ENCODE measurements around the gene FBXO8. TPM values are rescaled to one million over a fixed set of nuclear protein-coding genes. Genes with fewer than 3 reads are reported as not detected.

Gene FBXO8
- total and polyA plus RNA-seq, 4 experiments from 2014 or later: 10.8 to 32.2 (median 26.6) TPM

DNA sequence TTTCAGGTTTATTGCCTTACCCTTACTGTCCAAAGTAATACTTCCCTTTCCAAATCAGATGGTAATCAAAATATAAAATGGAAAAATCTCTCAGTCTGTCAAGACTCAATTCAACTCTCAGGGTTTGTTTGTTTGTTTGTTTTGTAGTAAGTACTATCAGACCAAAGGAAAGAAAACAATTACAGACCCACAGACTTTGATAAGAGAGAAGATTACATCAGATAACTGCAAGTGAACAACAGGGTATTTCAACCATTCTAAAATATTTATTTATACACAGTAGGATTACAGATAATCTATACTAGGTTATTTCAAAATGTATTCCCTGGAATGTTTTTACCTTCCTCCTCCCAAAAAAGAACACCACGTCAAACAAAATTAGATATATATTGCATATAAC, 28.9 kb downstream of the FBXO8 start:
- Mint-ChIP-seq H3K9me3 (no peaks in the 10 kb centered on the region), H3K36me3 (peaks cover 34 to 35% of the 10 kb centered on the region in 2 donors), H3K4me3 (no peak overlapping the region), H3K27me3 (no peaks in the 10 kb centered on the region), H3K4me1 (peaks cover 8 to 18% (median 12%) of the 10 kb centered on the region in 4 donors), H3K27ac (no peak overlapping the region)
- DNase-seq: no peak
- H3K27ac ChIP-seq (ENCODE audit: low read depth, low read length): no peak overlapping the region
- H3K36me3 ChIP-seq (ENCODE audit: insufficient read depth, low read length): no peaks in the 10 kb centered on the region
- CTCF ChIA-PET (ENCODE audit: partially characterized antibody): no interaction called here
- no peak overlapping the region for H3K4me3 ChIP-seq (ENCODE audit: low read length in 2 of 2)
- H3K27me3 ChIP-seq (ENCODE audit: insufficient read depth, low read length): no peaks in the 10 kb centered on the region
- H3K9me3 ChIP-seq (ENCODE audit: control insufficient read depth in 1 of 2, low read length in 2 of 2): no peaks in the 10 kb centered on the region
- POLR2A ChIA-PET (ENCODE audit: partially characterized antibody): no interaction called here
- intact Hi-C loops (cut with micrococcal nuclease): no loop called here
- peaks cover 5% of the 10 kb centered on the region for H3K4me1 ChIP-seq (ENCODE audit: insufficient read depth, low read length)

DNA sequence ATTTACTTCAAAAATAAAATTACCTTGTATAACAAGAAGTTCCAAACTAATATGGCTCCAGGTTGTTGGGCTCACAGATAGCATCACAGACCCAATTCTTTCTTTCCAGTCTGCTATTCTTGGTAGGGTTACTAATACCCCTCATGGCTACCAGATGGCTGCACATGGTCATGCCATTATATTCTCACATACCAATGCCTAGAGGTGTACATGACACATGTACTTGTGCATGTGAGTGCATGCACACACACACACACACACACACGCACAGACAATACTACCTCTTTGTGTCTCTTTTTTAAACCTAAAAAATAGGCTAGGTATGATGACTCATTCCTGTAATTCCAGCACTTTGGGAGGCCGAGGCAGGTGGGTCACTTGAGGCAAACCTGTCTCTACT, 31.1 kb downstream of the FBXO8 start:
- Mint-ChIP-seq H3K4me1 (peaks cover 8 to 16% (median 12%) of the 10 kb centered on the region in 4 donors), H3K4me3 (no peak overlapping the region), H3K27ac (no peak overlapping the region), H3K27me3 (no peaks in the 10 kb centered on the region), H3K36me3 (peaks cover 26 to 27% of the 10 kb centered on the region in 2 donors), H3K9me3 (no peaks in the 10 kb centered on the region)
- no peaks in the 10 kb centered on the region for H3K36me3 ChIP-seq (ENCODE audit: insufficient read depth, low read length)
- H3K27ac ChIP-seq (ENCODE audit: low read depth, low read length): no peak overlapping the region
- no peaks in the 10 kb centered on the region for H3K27me3 ChIP-seq (ENCODE audit: insufficient read depth, low read length)
- H3K4me1 ChIP-seq (ENCODE audit: insufficient read depth, low read length): peaks cover 5% of the 10 kb centered on the region
- POLR2A ChIA-PET (ENCODE audit: partially characterized antibody): no interaction called here
- CTCF ChIA-PET (ENCODE audit: partially characterized antibody): no interaction called here
- no peak for DNase-seq
- H3K9me3 ChIP-seq (ENCODE audit: control insufficient read depth in 1 of 2, low read length in 2 of 2): no peaks in the 10 kb centered on the region
- H3K4me3 ChIP-seq (ENCODE audit: low read length in 2 of 2): no peak overlapping the region
- intact Hi-C loops (cut with micrococcal nuclease): no loop called here

DNA sequence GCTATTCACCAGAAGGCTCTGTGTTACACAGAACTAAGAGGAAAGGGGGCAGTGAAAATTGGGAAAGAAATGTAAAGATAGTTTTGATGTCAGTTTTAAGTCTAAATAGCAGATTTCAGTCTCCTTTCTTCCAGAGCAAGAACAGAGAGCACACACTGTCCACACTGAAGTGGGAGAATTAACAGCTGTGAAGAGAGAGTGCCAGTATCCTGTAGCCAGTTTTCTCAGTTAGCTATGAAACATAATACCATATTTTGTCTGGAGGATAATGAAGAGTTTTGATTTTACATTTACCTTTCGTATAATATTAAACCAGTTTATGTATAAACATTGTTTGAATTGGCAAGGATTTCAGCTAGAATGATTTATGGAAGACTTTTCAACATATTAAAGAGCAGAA, 35.1 kb downstream of the FBXO8 start:
- no peak overlapping the region for H3K4me3 Mint-ChIP-seq
- intact Hi-C loops (cut with micrococcal nuclease): no loop called here

DNA sequence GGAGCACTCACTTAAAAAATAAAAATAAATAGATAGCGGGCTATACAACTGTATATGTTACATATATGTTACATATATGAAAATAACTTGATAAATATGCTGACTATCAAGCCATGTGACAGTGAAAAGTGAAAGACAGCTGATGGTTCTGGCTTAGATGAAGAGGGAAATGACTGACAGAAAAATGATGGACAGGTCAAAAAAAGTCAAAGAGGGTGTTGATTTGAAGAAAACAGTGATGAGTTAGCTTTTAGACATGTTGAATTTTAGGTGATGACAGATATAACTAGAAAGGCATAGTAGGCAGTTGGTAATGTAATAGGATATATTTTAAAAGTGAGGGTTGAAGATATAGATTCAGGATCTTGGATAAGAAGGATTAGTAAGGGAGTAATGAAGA, 37.8 kb downstream of the FBXO8 start:
- POLR2A ChIA-PET (ENCODE audit: partially characterized antibody): no interaction called here

More for the DNA sequence above, 35.1 kb downstream of the FBXO8 start:
- Histone ChIP-seq H3K36me3 (ENCODE audit: insufficient read depth, low read length) (no peaks in the 10 kb centered on the region), H3K27ac (ENCODE audit: low read depth, low read length) (no peak overlapping the region), H3K27me3 (ENCODE audit: insufficient read depth, low read length) (no peaks in the 10 kb centered on the region), H3K4me3 (ENCODE audit: low read length in 2 of 2) (no peak overlapping the region), H3K4me1 (ENCODE audit: insufficient read depth, low read length) (peaks cover under 1% of the 10 kb centered on the region), H3K9me3 (ENCODE audit: control insufficient read depth in 1 of 2, low read length in 2 of 2) (no peaks in the 10 kb centered on the region)
- CTCF ChIA-PET (ENCODE audit: partially characterized antibody): no interaction called here
- POLR2A ChIA-PET (ENCODE audit: partially characterized antibody): no interaction called here
- Mint-ChIP-seq H3K4me1 (peaks cover 5 to 6% (median 5%) of the 10 kb centered on the region in 4 donors), H3K9me3 (no peaks in the 10 kb centered on the region), H3K27ac (peak overlapping the region in 1 of 7 donors; percentile 25), H3K27me3 (no peaks in the 10 kb centered on the region), H3K36me3 (peaks cover 8 to 11% of the 10 kb centered on the region in 2 donors)
- DNase-seq: no peak

DNA sequence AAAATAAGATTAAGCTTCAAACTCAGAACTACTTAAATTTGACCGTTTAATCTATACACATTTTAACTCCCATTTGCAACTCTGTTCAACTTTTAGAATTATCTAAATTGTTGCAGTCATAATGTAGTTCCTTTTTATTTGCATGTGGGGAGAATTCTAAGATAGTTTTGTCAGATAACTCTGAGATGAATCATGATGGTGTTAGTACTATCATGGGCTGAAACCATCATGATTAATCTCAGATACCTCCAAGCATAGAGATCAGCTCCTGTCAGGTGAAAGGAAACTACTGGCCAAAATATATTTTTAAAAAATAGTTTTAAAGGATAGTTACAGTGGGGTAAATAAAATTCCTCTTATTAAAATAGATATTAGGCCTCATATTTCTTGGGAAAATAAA, 39.0 kb downstream of the FBXO8 start:
- Mint-ChIP-seq H3K36me3 (peaks cover 12 to 15% of the 10 kb centered on the region in 2 donors), H3K4me3 (no peak overlapping the region), H3K9me3 (no peaks in the 10 kb centered on the region), H3K27ac (no peak overlapping the region), H3K4me1 (peaks cover 0 to 6% (median 0%) of the 10 kb centered on the region in 4 donors), H3K27me3 (no peaks in the 10 kb centered on the region)
- intact Hi-C loops (cut with micrococcal nuclease): no loop called here
- no peaks in the 10 kb centered on the region for H3K4me1 ChIP-seq (ENCODE audit: insufficient read depth, low read length)
- ChIA-PET POLR2A (ENCODE audit: partially characterized antibody) (no interaction called here), CTCF (ENCODE audit: partially characterized antibody) (interaction anchor here (1.0 kb wide), 1 partner anchor 23 kb away, joined by 3 read pairs; no protein-coding TSS in a partner anchor)
- H3K4me3 ChIP-seq (ENCODE audit: low read length in 2 of 2): no peak overlapping the region
- no peak for DNase-seq
- H3K27me3 ChIP-seq (ENCODE audit: insufficient read depth, low read length): no peaks in the 10 kb centered on the region
- no peaks in the 10 kb centered on the region for H3K9me3 ChIP-seq (ENCODE audit: control insufficient read depth in 1 of 2, low read length in 2 of 2)
- no peak overlapping the region for H3K27ac ChIP-seq (ENCODE audit: low read depth, low read length)
- H3K36me3 ChIP-seq (ENCODE audit: insufficient read depth, low read length): no peaks in the 10 kb centered on the region

More for the DNA sequence above, 37.8 kb downstream of the FBXO8 start:
- H3K27ac ChIP-seq (ENCODE audit: low read depth, low read length): no peak overlapping the region
- DNase-seq: no peak
- Mint-ChIP-seq H3K4me3 (no peak overlapping the region), H3K36me3 (peaks cover 14 to 15% of the 10 kb centered on the region in 2 donors), H3K27me3 (no peaks in the 10 kb centered on the region), H3K9me3 (no peaks in the 10 kb centered on the region), H3K4me1 (peaks cover 0 to 6% (median 2%) of the 10 kb centered on the region in 4 donors), H3K27ac (peak overlapping the region in 2 of 7 donors; percentile 12 to 16)
- CTCF ChIA-PET (ENCODE audit: partially characterized antibody): interaction anchor here (1.1 kb wide), 1 partner anchor 23 kb away, joined by 3 read pairs; no protein-coding TSS in a partner anchor
- no peaks in the 10 kb centered on the region for H3K36me3 ChIP-seq (ENCODE audit: insufficient read depth, low read length)
- H3K27me3 ChIP-seq (ENCODE audit: insufficient read depth, low read length): no peaks in the 10 kb centered on the region
- H3K4me1 ChIP-seq (ENCODE audit: insufficient read depth, low read length): no peaks in the 10 kb centered on the region
- H3K4me3 ChIP-seq (ENCODE audit: low read length in 2 of 2): no peak overlapping the region
- intact Hi-C loops (cut with micrococcal nuclease): no loop called here
- no peaks in the 10 kb centered on the region for H3K9me3 ChIP-seq (ENCODE audit: control insufficient read depth in 1 of 2, low read length in 2 of 2)

DNA sequence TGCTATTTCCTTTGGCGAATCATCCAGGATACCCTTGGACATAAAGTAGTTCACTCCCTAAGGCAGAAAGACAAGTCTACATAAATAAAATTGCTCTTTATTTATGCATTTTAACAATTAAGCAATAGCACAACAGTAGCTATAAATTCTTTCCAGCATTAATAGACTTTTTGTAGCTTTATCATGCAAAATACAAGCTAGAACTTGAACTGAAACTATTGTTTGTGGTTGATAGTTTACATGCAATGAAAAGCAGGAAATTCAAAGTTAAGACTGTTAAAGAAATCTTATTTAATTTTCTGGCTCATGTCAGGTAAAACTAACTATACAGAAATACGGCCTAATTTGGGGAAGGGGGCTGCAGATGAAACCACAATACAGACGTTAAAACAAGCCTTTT, 42.3 kb downstream of the FBXO8 start:
- no peaks in the 10 kb centered on the region for H3K9me3 ChIP-seq (ENCODE audit: control insufficient read depth in 1 of 2, low read length in 2 of 2)
- DNase-seq: no peak
- no peak overlapping the region for H3K27ac ChIP-seq (ENCODE audit: low read depth, low read length)
- Mint-ChIP-seq H3K4me3 (no peak overlapping the region), H3K27ac (no peak overlapping the region), H3K27me3 (no peaks in the 10 kb centered on the region), H3K36me3 (peaks cover 20 to 23% of the 10 kb centered on the region in 2 donors), H3K9me3 (no peaks in the 10 kb centered on the region), H3K4me1 (peaks cover 0 to 3% (median 0%) of the 10 kb centered on the region in 4 donors)
- ChIA-PET CTCF (ENCODE audit: partially characterized antibody) (no interaction called here), POLR2A (ENCODE audit: partially characterized antibody) (no interaction called here)
- intact Hi-C loops (cut with micrococcal nuclease): no loop called here
- no peaks in the 10 kb centered on the region for H3K27me3 ChIP-seq (ENCODE audit: insufficient read depth, low read length)
- no peak overlapping the region for H3K4me3 ChIP-seq (ENCODE audit: low read length in 2 of 2)
- H3K36me3 ChIP-seq (ENCODE audit: insufficient read depth, low read length): peaks cover 6% of the 10 kb centered on the region
- H3K4me1 ChIP-seq (ENCODE audit: insufficient read depth, low read length): no peaks in the 10 kb centered on the region

DNA sequence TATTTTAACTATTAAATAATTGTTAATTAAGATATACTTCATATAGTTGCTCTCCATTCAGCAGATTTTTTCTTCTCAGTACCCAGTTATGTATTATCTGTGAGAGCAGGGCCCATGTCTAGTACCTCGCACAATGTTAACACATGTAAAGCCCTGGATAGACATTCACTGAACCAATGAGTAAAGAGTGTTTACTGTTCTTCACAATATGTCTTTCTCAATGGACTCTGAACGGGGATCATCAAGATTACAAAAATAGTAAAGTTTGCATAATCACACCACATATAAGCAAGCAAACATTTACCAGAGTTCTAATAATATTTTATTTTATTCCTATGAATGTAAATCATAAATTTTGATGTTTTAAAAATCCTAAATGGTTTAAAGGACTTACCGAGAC, 47.1 kb downstream of the FBXO8 start:
- intact Hi-C loops (cut with micrococcal nuclease): no loop called here
- ChIA-PET CTCF (ENCODE audit: partially characterized antibody) (no interaction called here), POLR2A (ENCODE audit: partially characterized antibody) (no interaction called here)
- no peaks in the 10 kb centered on the region for H3K27me3 Mint-ChIP-seq
- H3K4me3 ChIP-seq (ENCODE audit: low read length in 2 of 2): no peak overlapping the region
- H3K27ac ChIP-seq (ENCODE audit: low read depth, low read length): no peak overlapping the region
- H3K36me3 Mint-ChIP-seq: peaks cover 34 to 35% of the 10 kb centered on the region in 2 donors
- H3K27me3 ChIP-seq (ENCODE audit: insufficient read depth, low read length): no peaks in the 10 kb centered on the region
- H3K36me3 ChIP-seq (ENCODE audit: insufficient read depth, low read length): peaks cover 6% of the 10 kb centered on the region
- no peaks in the 10 kb centered on the region for H3K4me1 Mint-ChIP-seq
- H3K4me1 ChIP-seq (ENCODE audit: insufficient read depth, low read length): no peaks in the 10 kb centered on the region
- no peak for DNase-seq
- no peaks in the 10 kb centered on the region for H3K9me3 Mint-ChIP-seq
- H3K27ac Mint-ChIP-seq: no peak overlapping the region
- H3K4me3 Mint-ChIP-seq: no peak overlapping the region
- H3K9me3 ChIP-seq (ENCODE audit: control insufficient read depth in 1 of 2, low read length in 2 of 2): no peaks in the 10 kb centered on the region

DNA sequence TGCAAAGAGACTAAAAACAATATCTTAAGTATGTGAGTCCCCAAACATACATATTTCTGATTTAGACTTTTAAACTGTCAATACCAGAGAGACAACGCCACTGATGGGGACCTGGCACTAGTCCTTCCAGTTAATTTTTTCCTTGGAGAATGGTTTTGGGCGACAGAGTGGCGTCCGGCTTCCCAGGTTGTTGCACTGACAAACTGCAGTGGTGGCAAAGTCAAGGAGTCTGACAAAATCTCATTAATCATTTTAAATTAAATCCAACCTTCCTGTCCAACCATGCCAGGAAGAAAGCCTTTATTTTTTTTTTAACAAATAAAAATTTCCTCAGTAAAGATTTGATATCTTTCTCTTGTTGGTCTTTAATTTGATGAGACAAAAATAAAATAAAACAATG, 52.8 kb downstream of the FBXO8 start:
- H3K27me3 ChIP-seq (ENCODE audit: insufficient read depth, low read length): peaks cover under 1% of the 10 kb centered on the region
- no peaks in the 10 kb centered on the region for H3K4me1 ChIP-seq (ENCODE audit: insufficient read depth, low read length)
- no peaks in the 10 kb centered on the region for H3K9me3 Mint-ChIP-seq
- no peak overlapping the region for H3K4me3 Mint-ChIP-seq
- H3K4me3 ChIP-seq (ENCODE audit: low read length in 2 of 2): no peak overlapping the region
- POLR2A ChIA-PET (ENCODE audit: partially characterized antibody): no interaction called here
- H3K27me3 Mint-ChIP-seq: peaks cover 4 to 7% of the 10 kb centered on the region in 2 donors
- no peak overlapping the region for H3K27ac ChIP-seq (ENCODE audit: low read depth, low read length)
- H3K27ac Mint-ChIP-seq: no peak overlapping the region
- H3K4me1 Mint-ChIP-seq: no peaks in the 10 kb centered on the region
- no peak for DNase-seq
- H3K36me3 Mint-ChIP-seq: peaks cover 8 to 11% of the 10 kb centered on the region in 2 donors
- CTCF ChIA-PET (ENCODE audit: partially characterized antibody): no interaction called here
- intact Hi-C loops (cut with micrococcal nuclease): no loop called here
- H3K9me3 ChIP-seq (ENCODE audit: control insufficient read depth in 1 of 2, low read length in 2 of 2): no peaks in the 10 kb centered on the region
- no peaks in the 10 kb centered on the region for H3K36me3 ChIP-seq (ENCODE audit: insufficient read depth, low read length)

Data from CD4-positive, alpha-beta memory T cell (primary cell).